C4-2B (cell line): Measurements from ENCODE around the gene NTRK2.

Source experiments
- CTCF ChIP-seq: fragments of 450-650 bp; conservative IDR thresholded peaks from 2 replicates; pipeline ENCODE4 v1.5.1; 2017; ENCODE audit warnings: mild to moderate bottlenecking
- ZFX ChIP-seq: fragments of 450-650 bp; IDR thresholded peaks from 2 replicates; pipeline ENCODE4 v1.6.1; 2017

GRCh38 chr9:84832453-84832852 lies 162.9 kb downstream of the NTRK2 start:
- no peak for TF ChIP-seq CTCF
- TF ChIP-seq ZFX, result no peak
